B cell (primary cell): ENCODE results near the gene CIART. TPM values are rescaled to one million over a fixed set of nuclear protein-coding genes. Genes with fewer than 3 reads are reported as not detected.

Experiments
- polyA plus RNA-seq: library from polyadenylated mRNA; depleted of rRNA; stranded (reverse); fragments of >200 nt; gene quantifications from 2 replicates; pipeline ENCODE4 v1.2.3, GENCODE V29; 2012
- small RNA-seq: library from RNA; depleted of rRNA; stranded (forward); fragments of <200 nt; gene quantifications from one replicate; pipeline ENCODE3, GENCODE V24; 2012; ENCODE audit warnings: low replicate concordance, low read depth; ENCODE audit not compliant: insufficient read length
- total RNA-seq, 2 donors: library from RNA; stranded (reverse); fragments of 120-200 nt in 1 of 2; gene quantifications; 1 replicate in 1 of 2; 2 replicates in 1 of 2; pipeline versions ENCODE4 v1.2.3 to v1.2.4, GENCODE V29; 2013 to 2022

CIART gene
- total and polyA plus RNA-seq, 2 donors (not counting 1 experiment from before 2014, with no cell fraction given) = 0.46 TPM; not detected in 1

Small RNA genes within 50 kb of the gene (small RNA-seq; reads per million reads assigned to genes)
- gene RNU2-17P = 4.0 reads per million, percentile 60 among the genes with 10 or more reads in this experiment

Other genes starting within 250 kb of the CIART start
- 49.1 and 50.0 TPM in 2 replicates for gene VPS45, start 214.8 kb upstream of the CIART start, total RNA-seq
- gene VPS45, start 214.8 kb upstream of the CIART start, polyA plus RNA-seq = 23.4 TPM in 2 replicates
- gene PLEKHO1, start 132.6 kb upstream of the CIART start, total RNA-seq = 182 and 186 TPM in 2 replicates
- 111 and 129 TPM in 2 replicates for gene PLEKHO1, start 132.6 kb upstream of the CIART start, polyA plus RNA-seq
- gene ANP32E, start 46.4 kb upstream of the CIART start, total RNA-seq = 42.4 and 47.1 TPM in 2 replicates
- 5.1 and 10.7 TPM in 2 replicates for gene ANP32E, start 46.4 kb upstream of the CIART start, polyA plus RNA-seq
- gene CA14, start 24.8 kb upstream of the CIART start, total RNA-seq = not detected in 2 replicates
- gene CA14, start 24.8 kb upstream of the CIART start, polyA plus RNA-seq = not detected in 2 replicates
- gene APH1A, start 13.5 kb upstream of the CIART start, total RNA-seq = 134 and 135 TPM in 2 replicates
- 165 and 197 TPM in 2 replicates for gene APH1A, start 13.5 kb upstream of the CIART start, polyA plus RNA-seq
- gene C1orf54, start 9.8 kb upstream of the CIART start, total RNA-seq = 0.76 and 1.5 TPM in 2 replicates
- gene C1orf54, start 9.8 kb upstream of the CIART start, polyA plus RNA-seq = 2.1 and 3.0 TPM in 2 replicates
- 56.5 and 60.4 TPM in 2 replicates for gene MRPS21, start 11.3 kb downstream of the CIART start, total RNA-seq
- gene MRPS21, start 11.3 kb downstream of the CIART start, polyA plus RNA-seq = 47.2 and 50.1 TPM in 2 replicates
- 141 and 156 TPM in 2 replicates for gene PRPF3, start 39.0 kb downstream of the CIART start, total RNA-seq
- gene PRPF3, start 39.0 kb downstream of the CIART start, polyA plus RNA-seq = 83.1 and 104 TPM in 2 replicates
- gene RPRD2, start 81.6 kb downstream of the CIART start, total RNA-seq = 49.1 and 51.4 TPM in 2 replicates
- 16.6 and 17.8 TPM in 2 replicates for gene RPRD2, start 81.6 kb downstream of the CIART start, polyA plus RNA-seq
- gene TARS2, start 204.9 kb downstream of the CIART start, total RNA-seq = 48.4 and 53.6 TPM in 2 replicates
- 30.4 and 42.2 TPM in 2 replicates for gene TARS2, start 204.9 kb downstream of the CIART start, polyA plus RNA-seq
- gene ECM1, start 225.6 kb downstream of the CIART start, total RNA-seq = 1.9 and 2.5 TPM in 2 replicates
- 1.6 and 2.3 TPM in 2 replicates for gene ECM1, start 225.6 kb downstream of the CIART start, polyA plus RNA-seq
- gene FALEC, start 233.2 kb downstream of the CIART start, total RNA-seq = 2.0 and 2.6 TPM in 2 replicates
- gene FALEC, start 233.2 kb downstream of the CIART start, polyA plus RNA-seq = 1.1 and 3.7 TPM in 2 replicates